H1 (cell line): Measurements from ENCODE around the gene DGKA. TPM values are rescaled to one million over a fixed set of nuclear protein-coding genes. Genes with fewer than 3 reads are reported as not detected.

Experiments
- CBX5 ChIP-seq: fragments of 300-800, 300-1000 bp; sonication (generic); IDR thresholded peaks from 2 replicates; pipeline ENCODE4 v1.7.1; 2016; ENCODE audit warnings: antibody characterized with exemption, low read length, low read depth
- SIN3A ChIP-seq, 2 experiments: IDR thresholded peaks in 1 of 2; conservative IDR thresholded peaks in 1 of 2; 2 replicates each; pipeline ENCODE4 v1.6.1; 2011 to 2012; ENCODE audit warnings: low read length in 2 of 2, improper control_type of control experiment in 1 of 2, low read depth in 1 of 2, mild to moderate bottlenecking in 1 of 2
- SP1 ChIP-seq: IDR thresholded peaks from 2 replicates; pipeline ENCODE4 v1.6.1; 2011; ENCODE audit warnings: low read depth, low read length
- polyA plus RNA-seq, 7 experiments: library from polyadenylated mRNA; depleted of rRNA in 3 of 7; stranded (reverse) in 5 of 7; unstranded in 2 of 7; fragments of >200 nt in 5 of 7; fragments of 200-250 nt in 2 of 7; gene quantifications; 1 replicate in 5 of 7; 2 replicates in 1 of 7; 4 replicates in 1 of 7; pipeline versions ENCODE4 v1.2.1 to v1.2.3, GENCODE V29; 2011 to 2013; ENCODE audit warnings: missing spikeins in 2 of 7, mixed read lengths in 2 of 7
- total RNA-seq: library from RNA; stranded (reverse); fragmentation: NEBNext Ultra II Directional; extraction: Animal tissue kit (Norgen Biotek cat#: 25700); gene quantifications from 2 replicates; pipeline ENCODE4 v1.2.1, GENCODE V29; 2021
- TF ChIP-seq, protein P1 (sequence below), 3 experiments: IDR thresholded peaks; 1 replicate in 2 of 3; 2 replicates in 1 of 3; pipeline versions ENCODE4 v1.5.1 to v1.6.1; 2011; ENCODE audit warnings: low read length in 3 of 3, mild to moderate bottlenecking in 3 of 3, inconsistent platforms in 2 of 3, low read depth in 1 of 3, moderate library complexity in 1 of 3; ENCODE audit not compliant: insufficient read depth in 1 of 3; ENCODE audit errors: control extremely low read depth in 1 of 3

DGKA gene
- total and polyA plus RNA-seq, 2 of the 8 experiments (the other 6 are each of a cell fraction or from before 2014, with no cell fraction given) = 15.9 to 18.0 TPM

DNA sequence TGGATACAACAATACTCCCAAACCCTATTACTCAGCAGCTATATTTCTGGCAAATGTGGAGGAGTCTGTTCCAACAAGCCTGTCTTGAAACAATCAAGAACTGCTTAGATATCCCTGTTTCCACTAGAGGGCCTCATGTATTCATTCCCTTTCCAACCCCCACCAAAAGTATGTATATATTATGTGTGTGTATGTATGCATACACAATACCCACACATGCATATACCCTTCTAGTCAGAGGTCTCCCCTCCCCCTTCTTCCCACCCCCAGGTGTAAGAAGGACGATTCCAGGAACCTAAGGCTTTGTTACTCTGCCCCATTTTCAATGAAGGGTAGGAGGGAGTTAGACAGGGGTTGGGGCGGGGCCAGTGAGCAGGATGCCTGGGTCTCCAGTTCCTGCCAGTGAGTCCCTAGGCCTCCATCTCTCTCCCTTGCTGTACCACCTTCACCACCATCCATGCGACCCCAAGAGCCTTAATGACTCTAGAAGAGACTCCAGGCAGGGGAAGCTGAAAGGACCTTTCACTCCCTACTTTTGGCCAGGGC lies at the start of gene DGKA (continued):
- TF ChIP-seq, protein P1, sequence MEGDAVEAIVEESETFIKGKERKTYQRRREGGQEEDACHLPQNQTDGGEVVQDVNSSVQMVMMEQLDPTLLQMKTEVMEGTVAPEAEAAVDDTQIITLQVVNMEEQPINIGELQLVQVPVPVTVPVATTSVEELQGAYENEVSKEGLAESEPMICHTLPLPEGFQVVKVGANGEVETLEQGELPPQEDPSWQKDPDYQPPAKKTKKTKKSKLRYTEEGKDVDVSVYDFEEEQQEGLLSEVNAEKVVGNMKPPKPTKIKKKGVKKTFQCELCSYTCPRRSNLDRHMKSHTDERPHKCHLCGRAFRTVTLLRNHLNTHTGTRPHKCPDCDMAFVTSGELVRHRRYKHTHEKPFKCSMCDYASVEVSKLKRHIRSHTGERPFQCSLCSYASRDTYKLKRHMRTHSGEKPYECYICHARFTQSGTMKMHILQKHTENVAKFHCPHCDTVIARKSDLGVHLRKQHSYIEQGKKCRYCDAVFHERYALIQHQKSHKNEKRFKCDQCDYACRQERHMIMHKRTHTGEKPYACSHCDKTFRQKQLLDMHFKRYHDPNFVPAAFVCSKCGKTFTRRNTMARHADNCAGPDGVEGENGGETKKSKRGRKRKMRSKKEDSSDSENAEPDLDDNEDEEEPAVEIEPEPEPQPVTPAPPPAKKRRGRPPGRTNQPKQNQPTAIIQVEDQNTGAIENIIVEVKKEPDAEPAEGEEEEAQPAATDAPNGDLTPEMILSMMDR (IDR thresholded peaks at IDR 0.05; ENCODE audit: control extremely low read depth in 1 of 3, insufficient read depth in 1 of 3, low read depth in 1 of 3, low read length in 3 of 3) = peak in 2 of 3 experiments; percentile 28 to 61; a peak in 2 of 4 replicates
- no peak for TF ChIP-seq CBX5
- TF ChIP-seq SP1 = 0 out of 2 replicates have a peak, but pooled peaks have one; percentile 10
- peak in 1 of 2 experiments; percentile 9; a peak in 1 of 4 replicates for TF ChIP-seq SIN3A (conservative IDR thresholded peaks at IDR 0.05 in 1 of 2, IDR thresholded peaks at IDR 0.05 in 1 of 2; ENCODE audit: low read depth in 1 of 2, low read length in 2 of 2)
